ENCODE measurements around the gene CPB1. TPM values are rescaled to one million over a fixed set of nuclear protein-coding genes. Genes with fewer than 3 reads are reported as not detected.
"Not testable (repeated sequence)": the region's sequence is repeated elsewhere in the genome, so short reads cannot be mapped to it uniquely, and the experiment has no call there.

The CPB1 gene
- total RNA-seq (not detected in 2 replicates), polyA plus RNA-seq (not detected in 2 replicates), polyA minus RNA-seq (not detected in 2 replicates)
- total RNA-seq (2013): 0.14 TPM

- no peaks in the 10 kb centered on the region for H4K20me1 ChIP-seq (ENCODE audit: control insufficient read depth, insufficient read depth, low read length, poor library complexity, severe bottlenecking)
Observed at GRCh38 chr3:148827585-148827984, at the start of gene CPB1. TSS of gene CPB1 (plus strand) at chr3:148827811. CDS start at chr3:148827824, 13 bp downstream.

GRCh38 chr3:148778926-148779325 is 48.7 kb upstream of the CPB1 start:
- Histone ChIP-seq H3K9me3 (ENCODE audit: control extremely low read depth in 1 of 3, control insufficient read depth in 2 of 3, insufficient read depth in 1 of 3, low read length in 2 of 3) (no peaks in the 10 kb centered on the region), H3K27ac (ENCODE audit: low read length in 2 of 2) (no peak overlapping the region), H3K27me3 (replicated peaks in 1 of 4; ENCODE audit: control extremely low read depth in 1 of 4, control insufficient read depth in 3 of 4, insufficient read depth in 4 of 4, low read length in 3 of 4) (no peaks in the 10 kb centered on the region), H3K79me2 (ENCODE audit: control insufficient read depth, insufficient read depth, low read length) (no peaks in the 10 kb centered on the region), H4K20me1 (ENCODE audit: control insufficient read depth, insufficient read depth, low read length, poor library complexity, severe bottlenecking) (no peaks in the 10 kb centered on the region), H3K36me3 (replicated peaks in 1 of 2; ENCODE audit: control extremely low read depth in 1 of 2, control insufficient read depth in 1 of 2, extremely low read depth in 1 of 2, insufficient read depth in 2 of 2, low read length in 1 of 2) (no peaks in the 10 kb centered on the region), H3K4me3 (ENCODE audit: control extremely low read depth in 1 of 5, extremely low read depth in 1 of 5, insufficient read depth in 1 of 5, low read depth in 2 of 5, low read length in 4 of 5) (no peak overlapping the region), H3K4me2 (replicated peaks; ENCODE audit: low read depth, low read length, poor library complexity, severe bottlenecking) (no peak overlapping the region), H3K4me1 (ENCODE audit: control insufficient read depth in 2 of 2, insufficient read depth in 2 of 2, low read length in 2 of 2) (no peaks in the 10 kb centered on the region), H3K9ac (ENCODE audit: low read length) (no peak overlapping the region), H2AFZ (ENCODE audit: insufficient read depth, low read depth, low read length, poor library complexity, severe bottlenecking) (no peak overlapping the region)
- no peaks in the 10 kb centered on the region for H3K27me3 Mint-ChIP-seq
- DNase-seq: no peak
- 93% methylated on average over 3 of the region's 3 CpGs for WGBS (ENCODE audit: insufficient coverage)
- no peaks in the 10 kb centered on the region for H3K4me1 Mint-ChIP-seq
- ChIA-PET POLR2A (no interaction called here), CTCF (no interaction called here)
- H3K9me3 Mint-ChIP-seq (ENCODE audit: insufficient read depth): peaks cover 2% of the 10 kb centered on the region
- no peak overlapping the region for H3K4me3 Mint-ChIP-seq
- TF ChIP-seq CTCF (IDR thresholded peaks at IDR 0.05) (no peak), EZH2 (IDR thresholded peaks at IDR 0.05; ENCODE audit: borderline replicate concordance, insufficient read depth, low read depth, low read length, poor library complexity, severe bottlenecking) (no peak)
- no peak for ATAC-seq (ENCODE audit: low read depth)
- intact Hi-C loops (cut with micrococcal nuclease): no loop called here
- H3K27ac Mint-ChIP-seq: no peak overlapping the region

More at GRCh38 chr3:148827585-148827984, at the start of gene CPB1:
- Mint-ChIP-seq H3K9me3 (ENCODE audit: insufficient read depth) (no peaks in the 10 kb centered on the region), H3K4me1 (no peaks in the 10 kb centered on the region), H3K4me3 (no peak within 1 kb of the TSS), H3K27ac (no peak within 1 kb of the TSS), H3K27me3 (peaks cover 4% of the 10 kb centered on the region)
- Histone ChIP-seq H3K27me3 (replicated peaks in 1 of 4; ENCODE audit: control extremely low read depth in 1 of 4, control insufficient read depth in 3 of 4, insufficient read depth in 4 of 4, low read length in 3 of 4) (no peaks in the 10 kb centered on the region), H3K4me2 (replicated peaks; ENCODE audit: low read depth, low read length, poor library complexity, severe bottlenecking) (no peak within 1 kb of the TSS), H3K36me3 (replicated peaks in 1 of 2; ENCODE audit: control extremely low read depth in 1 of 2, control insufficient read depth in 1 of 2, extremely low read depth in 1 of 2, insufficient read depth in 2 of 2, low read length in 1 of 2) (no peaks in the 10 kb centered on the region), H3K79me2 (ENCODE audit: control insufficient read depth, insufficient read depth, low read length) (no peaks in the 10 kb centered on the region), H3K4me1 (ENCODE audit: control insufficient read depth in 2 of 2, insufficient read depth in 2 of 2, low read length in 2 of 2) (no peaks in the 10 kb centered on the region), H3K9me3 (ENCODE audit: control extremely low read depth in 1 of 3, control insufficient read depth in 2 of 3, insufficient read depth in 1 of 3, low read length in 2 of 3) (no peaks in the 10 kb centered on the region), H3K4me3 (ENCODE audit: control extremely low read depth in 1 of 5, extremely low read depth in 1 of 5, insufficient read depth in 1 of 5, low read depth in 2 of 5, low read length in 4 of 5) (no peak within 1 kb of the TSS), H2AFZ (ENCODE audit: insufficient read depth, low read depth, low read length, poor library complexity, severe bottlenecking) (no peak within 1 kb of the TSS), H3K9ac (ENCODE audit: low read length) (no peak within 1 kb of the TSS), H3K27ac (ENCODE audit: low read length in 2 of 2) (no peak within 1 kb of the TSS)
- CTCF ChIA-PET: no interaction called here
- POLR2A ChIA-PET: no interaction called here
- TF ChIP-seq EZH2 (IDR thresholded peaks at IDR 0.05; ENCODE audit: borderline replicate concordance, insufficient read depth, low read depth, low read length, poor library complexity, severe bottlenecking) (no peak), CTCF (IDR thresholded peaks at IDR 0.05) (no peak)
- ATAC-seq (ENCODE audit: low read depth) (no peak), DNase-seq (no peak)
- intact Hi-C loops (cut with micrococcal nuclease): no loop called here

- H2AFZ ChIP-seq (ENCODE audit: insufficient read depth, low read depth, low read length, poor library complexity, severe bottlenecking); H3K9me3 Mint-ChIP-seq (ENCODE audit: insufficient read depth); CTCF ChIA-PET; H4K20me1 ChIP-seq (ENCODE audit: control insufficient read depth, insufficient read depth, low read length, poor library complexity, severe bottlenecking); H3K4me3 Mint-ChIP-seq; POLR2A ChIA-PET; DNase-seq; H3K79me2 ChIP-seq (ENCODE audit: control insufficient read depth, insufficient read depth, low read length); H3K27ac ChIP-seq (ENCODE audit: low read length in 2 of 2); H3K27me3 ChIP-seq (replicated peaks in 1 of 4; ENCODE audit: control extremely low read depth in 1 of 4, control insufficient read depth in 3 of 4, insufficient read depth in 4 of 4, low read length in 3 of 4); H3K27ac Mint-ChIP-seq; H3K9me3 ChIP-seq (ENCODE audit: control extremely low read depth in 1 of 3, control insufficient read depth in 2 of 3, insufficient read depth in 1 of 3, low read length in 2 of 3); intact Hi-C loops (cut with micrococcal nuclease); H3K4me1 Mint-ChIP-seq; H3K4me2 ChIP-seq (replicated peaks; ENCODE audit: low read depth, low read length, poor library complexity, severe bottlenecking); ATAC-seq (ENCODE audit: low read depth); H3K4me1 ChIP-seq (ENCODE audit: control insufficient read depth in 2 of 2, insufficient read depth in 2 of 2, low read length in 2 of 2); H3K27me3 Mint-ChIP-seq; H3K36me3 ChIP-seq (replicated peaks in 1 of 2; ENCODE audit: control extremely low read depth in 1 of 2, control insufficient read depth in 1 of 2, extremely low read depth in 1 of 2, insufficient read depth in 2 of 2, low read length in 1 of 2); H3K4me3 ChIP-seq (ENCODE audit: control extremely low read depth in 1 of 5, extremely low read depth in 1 of 5, insufficient read depth in 1 of 5, low read depth in 2 of 5, low read length in 4 of 5); H3K9ac ChIP-seq (ENCODE audit: low read length): not testable (repeated sequence)
- no CpG with 5 or more reads among the region's 6 CpGs for WGBS (ENCODE audit: insufficient coverage)
Observed at GRCh38 chr3:148785026-148785425, 42.6 kb upstream of the CPB1 start.
